ENCODE data around the gene MYO18A.

Gene MYO18A

GRCh38 chr17:29041571-29041970 is 138.6 kb downstream of the MYO18A start:
- TF ChIP-seq CTCF (conservative IDR thresholded peaks at IDR 0.05; ENCODE audit: low read depth, low read length) = no peak
- no peak for DNase-seq (ENCODE audit: low read depth)
- no peak overlapping the region for H3K4me3 ChIP-seq (ENCODE audit: low read depth, low read length)

- no peak for TF ChIP-seq CTCF (conservative IDR thresholded peaks at IDR 0.05; ENCODE audit: low read depth, low read length)
- DNase-seq (ENCODE audit: low read depth) = no peak
- no peak overlapping the region for H3K4me3 ChIP-seq (ENCODE audit: low read depth, low read length)
Measured at GRCh38 chr17:29041091-29041490, 139.1 kb downstream of the MYO18A start.

- no peak for TF ChIP-seq CTCF (conservative IDR thresholded peaks at IDR 0.05; ENCODE audit: low read depth, low read length)
- no peak overlapping the region for H3K4me3 ChIP-seq (ENCODE audit: low read depth, low read length)
- peak; percentile 84 for DNase-seq (ENCODE audit: low read depth)
Measured at GRCh38 chr17:29039764-29040598, 140.2 kb downstream of the MYO18A start.

GRCh38 chr17:29038085-29038795 is 142.0 kb downstream of the MYO18A start:
- DNase-seq (ENCODE audit: low read depth) = no peak
- no peak overlapping the region for H3K4me3 ChIP-seq (ENCODE audit: low read depth, low read length)

GRCh38 chr17:29037739-29038084 is 142.5 kb downstream of the MYO18A start:
- no peak for DNase-seq (ENCODE audit: low read depth)
- TF ChIP-seq CTCF (conservative IDR thresholded peaks at IDR 0.05; ENCODE audit: low read depth, low read length) = no peak
- H3K4me3 ChIP-seq (ENCODE audit: low read depth, low read length) = no peak overlapping the region

More at GRCh38 chr17:29038085-29038795, 142.0 kb downstream of the MYO18A start:
- TF ChIP-seq CTCF (conservative IDR thresholded peaks at IDR 0.05; ENCODE audit: low read depth, low read length) = no peak

- DNase-seq (ENCODE audit: low read depth) = no peak
- no peak for TF ChIP-seq CTCF (conservative IDR thresholded peaks at IDR 0.05; ENCODE audit: low read depth, low read length)
- no peak overlapping the region for H3K4me3 ChIP-seq (ENCODE audit: low read depth, low read length)
Measured at GRCh38 chr17:29036584-29036983, 143.6 kb downstream of the MYO18A start.

All from choroid plexus epithelial cell (primary cell).